ENCODE results near the gene CRLF1.

The CRLF1 gene

GRCh38 chr19:18633321-18633720, 26.7 kb upstream of the CRLF1 start:
- Histone ChIP-seq H3K4me3 (ENCODE audit: low read depth, low read length) (no peak overlapping the region), H3K36me3 (replicated peaks) (no peaks in the 10 kb centered on the region), H3K27ac (no peak overlapping the region), H3K27me3 (replicated peaks) (no peaks in the 10 kb centered on the region)
- in situ Hi-C loops (cut with HindIII; ENCODE audit: low pct_ligation_motif_present, low sequenced_read_pairs) = no loop called here
- no peak for TF ChIP-seq CTCF (IDR thresholded peaks at IDR 0.05; ENCODE audit: low read depth, low read length, missing control alignments)
- no peak for DNase-seq

GRCh38 chr19:18629166-18630088, 22.8 kb upstream of the CRLF1 start:
- in situ Hi-C loops (cut with HindIII; ENCODE audit: low pct_ligation_motif_present, low sequenced_read_pairs) = no loop called here
- Histone ChIP-seq H3K36me3 (replicated peaks) (no peaks in the 10 kb centered on the region), H3K27me3 (replicated peaks) (no peaks in the 10 kb centered on the region), H3K27ac (no peak overlapping the region), H3K4me3 (ENCODE audit: low read depth, low read length) (no peak overlapping the region)
- no peak for DNase-seq
- no peak for TF ChIP-seq CTCF (IDR thresholded peaks at IDR 0.05; ENCODE audit: low read depth, low read length, missing control alignments)

GRCh38 chr19:18626906-18627305, 20.3 kb upstream of the CRLF1 start:
- Histone ChIP-seq H3K27me3 (replicated peaks) (no peaks in the 10 kb centered on the region), H3K36me3 (replicated peaks) (no peaks in the 10 kb centered on the region), H3K27ac (no peak overlapping the region), H3K4me3 (ENCODE audit: low read depth, low read length) (no peak overlapping the region)
- DNase-seq = no peak
- in situ Hi-C loops (cut with HindIII; ENCODE audit: low pct_ligation_motif_present, low sequenced_read_pairs) = no loop called here
- TF ChIP-seq CTCF (IDR thresholded peaks at IDR 0.05; ENCODE audit: low read depth, low read length, missing control alignments) = no peak

- TF ChIP-seq CTCF (IDR thresholded peaks at IDR 0.05; ENCODE audit: low read depth, low read length, missing control alignments) = no peak
- no peak for DNase-seq
- no peaks in the 10 kb centered on the region for H3K27me3 ChIP-seq (replicated peaks)
- in situ Hi-C loops (cut with HindIII; ENCODE audit: low pct_ligation_motif_present, low sequenced_read_pairs) = no loop called here
- no peak overlapping the region for H3K4me3 ChIP-seq (ENCODE audit: low read depth, low read length)
- no peak overlapping the region for H3K27ac ChIP-seq
- no peaks in the 10 kb centered on the region for H3K36me3 ChIP-seq (replicated peaks)
These were observed 14.3 kb upstream of the CRLF1 start for GRCh38 chr19:18620902-18621301.

GRCh38 chr19:18620311-18620710, 13.7 kb upstream of the CRLF1 start:
- no peak overlapping the region for H3K27ac ChIP-seq
- TF ChIP-seq CTCF (IDR thresholded peaks at IDR 0.05; ENCODE audit: low read depth, low read length, missing control alignments) = no peak
- no peak overlapping the region for H3K4me3 ChIP-seq (ENCODE audit: low read depth, low read length)
- H3K36me3 ChIP-seq (replicated peaks) = no peaks in the 10 kb centered on the region
- in situ Hi-C loops (cut with HindIII; ENCODE audit: low pct_ligation_motif_present, low sequenced_read_pairs) = no loop called here
- H3K27me3 ChIP-seq (replicated peaks) = peaks cover 2% of the 10 kb centered on the region
- DNase-seq = no peak
